Mucosa of rectum (tissue), 2 donors: ENCODE measurements around the gene ITPR1.
A peak's percentile ranks its signal among the peaks of the same experiment; 100 is the strongest.
"Not testable (repeated sequence)": the region's sequence is repeated elsewhere in the genome, so short reads cannot be mapped to it uniquely, and the experiment has no call there.

Experiments used
- H3K27ac ChIP-seq, 2 donors: one replicate each; pipeline ENCODE4 v1.7.0; 2013; ENCODE audit warnings: inconsistent platforms in 2 of 2, low read depth in 2 of 2, low read length in 2 of 2
- H3K27me3 ChIP-seq, 2 donors: one replicate each; pipeline ENCODE4 v1.7.0; 2013; ENCODE audit warnings: low read length in 2 of 2; ENCODE audit not compliant: control insufficient read depth in 2 of 2, insufficient read depth in 2 of 2
- H3K36me3 ChIP-seq, 2 donors: one replicate each; pipeline ENCODE4 v1.7.0; 2013; ENCODE audit warnings: low read length in 2 of 2; ENCODE audit not compliant: control insufficient read depth in 2 of 2, insufficient read depth in 2 of 2
- H3K4me1 ChIP-seq, 2 donors: one replicate each; pipeline ENCODE4 v1.7.0; 2013; ENCODE audit warnings: low read length in 2 of 2, mild to moderate bottlenecking in 1 of 2; ENCODE audit not compliant: control insufficient read depth in 2 of 2, insufficient read depth in 2 of 2
- H3K4me3 ChIP-seq, 2 donors: one replicate each; pipeline ENCODE4 v1.7.0; 2013; ENCODE audit warnings: low read length in 2 of 2
- H3K9ac ChIP-seq, 2 donors: one replicate each; pipeline ENCODE4 v1.7.0; 2013; ENCODE audit warnings: low read length in 2 of 2, low read depth in 1 of 2, mild to moderate bottlenecking in 1 of 2
- H3K9me3 ChIP-seq, 2 donors: one replicate each; pipeline ENCODE4 v1.7.0; 2013; ENCODE audit warnings: low read length in 2 of 2; ENCODE audit not compliant: control insufficient read depth in 2 of 2
- donor health status: healthy.
- donor health status: Normal muscosa, but diverticular disease.

ITPR1 gene

DNA sequence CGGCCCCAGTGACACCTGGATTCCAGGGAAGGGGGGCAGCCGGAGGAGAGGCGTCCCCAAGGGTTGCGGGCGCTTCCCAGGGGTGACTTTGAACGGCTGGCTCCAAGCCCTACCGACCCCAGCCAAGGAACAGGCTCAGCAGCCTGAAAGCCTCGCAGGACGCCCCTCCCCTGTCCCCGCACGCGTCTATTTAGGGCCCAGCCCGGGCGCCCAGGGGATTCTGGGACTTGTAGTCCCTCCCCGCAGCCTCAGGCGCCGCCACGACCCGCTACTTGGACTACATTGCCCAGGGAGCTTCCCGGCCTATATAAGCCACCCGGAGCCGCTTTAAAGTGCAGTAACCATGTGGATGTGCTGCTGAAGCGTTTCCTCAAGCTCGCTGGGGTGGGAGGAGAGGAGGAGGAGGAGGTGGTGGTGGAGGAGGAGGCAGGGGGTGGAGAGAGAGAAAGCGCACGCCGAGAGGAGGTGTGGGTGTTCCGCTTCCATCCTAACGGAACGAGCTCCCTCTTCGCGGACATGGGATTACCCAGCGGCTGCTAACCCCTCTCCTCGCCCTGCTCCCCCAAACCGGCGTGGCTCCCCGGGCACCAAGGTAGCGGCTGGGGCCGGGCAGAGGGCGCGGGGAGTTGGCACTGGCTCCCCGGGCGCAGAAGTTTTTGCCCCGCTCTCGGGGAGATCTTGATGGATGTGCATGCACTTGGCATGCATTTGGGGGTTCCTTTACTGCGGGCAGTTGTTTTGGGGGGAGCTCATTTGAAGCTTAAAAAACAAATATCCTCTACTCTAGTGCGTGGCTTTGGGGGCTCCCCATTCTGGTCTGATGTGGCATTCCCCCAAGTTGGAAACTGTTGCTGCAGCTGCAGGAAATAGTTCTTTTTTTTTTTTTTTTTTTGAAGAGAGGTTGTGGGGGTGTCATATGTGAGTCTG lies at the start of gene ITPR1:
Gene ITPR1, plus strand, starts transcription at position 335 of the 927 bp plus-strand sequence. CDS start 23,144 bp downstream, outside the sequence.
- peak within 1 kb of the TSS; percentile 65 to 66 for H3K27ac ChIP-seq
- H3K9me3 ChIP-seq, result no peaks in the 10 kb centered on the region
- no peaks in the 10 kb centered on the region for H3K36me3 ChIP-seq
- peak within 1 kb of the TSS; percentile 57 to 80 for H3K9ac ChIP-seq
- peaks cover 0 to 2% of the 10 kb centered on the region in 2 donors for H3K27me3 ChIP-seq
- peak within 1 kb of the TSS; percentile 77 to 89 for H3K4me3 ChIP-seq
- peaks cover 5 to 11% of the 10 kb centered on the region in 2 donors for H3K4me1 ChIP-seq

DNA sequence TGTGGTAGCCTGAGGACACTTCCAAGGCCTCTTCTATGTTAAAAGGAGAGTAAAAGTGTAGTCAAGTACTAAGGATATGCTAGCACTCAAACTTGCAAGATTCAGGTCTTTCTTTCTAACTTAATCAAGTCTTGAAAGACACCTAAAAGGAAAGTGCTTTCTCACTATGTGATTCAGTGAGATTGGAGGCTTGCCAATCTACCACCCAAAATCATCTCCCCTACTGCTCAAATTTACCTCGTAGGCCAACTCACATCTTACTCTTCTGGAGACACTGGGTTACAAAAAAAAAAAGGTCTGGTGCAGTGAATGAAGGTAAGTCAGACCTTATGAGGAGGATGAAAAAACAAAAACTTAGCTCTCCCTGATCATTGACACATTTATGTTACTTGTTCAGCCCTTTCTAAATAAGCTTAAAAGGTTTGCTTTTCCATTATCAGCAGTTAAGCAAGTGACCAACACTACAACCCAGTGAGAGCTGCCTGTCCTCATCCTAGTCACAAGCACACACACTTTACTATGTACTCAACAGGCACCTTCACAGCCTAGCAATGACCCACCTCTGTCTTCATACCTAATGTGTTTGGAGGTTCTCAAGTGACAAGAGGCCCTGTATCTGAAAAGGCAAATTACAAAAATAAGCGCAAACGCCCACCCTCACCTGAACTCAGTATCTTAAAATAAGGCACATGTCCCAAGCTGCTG lies 45.7 kb upstream of the ITPR1 start:
- H3K27me3 ChIP-seq, result no peaks in the 10 kb centered on the region
- H3K36me3 ChIP-seq, result peaks cover 16 to 26% of the 10 kb centered on the region in 2 donors
- H3K9ac ChIP-seq, result no peak overlapping the region
- no peak overlapping the region for H3K4me3 ChIP-seq
- no peaks in the 10 kb centered on the region for H3K9me3 ChIP-seq
- H3K27ac ChIP-seq, result no peak overlapping the region
- H3K4me1 ChIP-seq, result no peaks in the 10 kb centered on the region

DNA sequence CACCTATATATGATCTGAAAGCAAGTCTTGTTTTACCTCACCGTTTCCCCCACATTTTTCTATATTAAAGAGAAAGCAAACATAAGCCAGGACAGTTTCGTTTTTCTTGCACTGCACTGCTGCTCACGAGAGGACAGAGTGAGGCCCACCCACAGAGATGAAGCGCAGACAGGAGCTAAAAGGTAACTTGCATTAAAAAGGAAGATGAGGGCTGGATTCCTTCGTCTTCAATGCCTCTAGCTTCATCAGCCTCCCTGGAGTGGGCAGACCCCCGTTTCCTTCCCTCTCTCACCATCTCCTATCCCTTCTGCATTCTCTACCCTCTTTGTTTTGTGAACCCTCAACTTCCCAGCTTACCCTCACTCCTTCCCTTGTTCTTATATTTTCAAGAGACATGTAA lies 45.0 kb upstream of the ITPR1 start:
- H3K4me3 ChIP-seq, result no peak overlapping the region
- H3K9ac ChIP-seq, result no peak overlapping the region
- H3K27ac ChIP-seq, result no peak overlapping the region
- H3K4me1 ChIP-seq, result no peaks in the 10 kb centered on the region
- H3K9me3 ChIP-seq, result no peaks in the 10 kb centered on the region
- peaks cover 16 to 26% of the 10 kb centered on the region in 2 donors for H3K36me3 ChIP-seq
- H3K27me3 ChIP-seq, result no peaks in the 10 kb centered on the region

DNA sequence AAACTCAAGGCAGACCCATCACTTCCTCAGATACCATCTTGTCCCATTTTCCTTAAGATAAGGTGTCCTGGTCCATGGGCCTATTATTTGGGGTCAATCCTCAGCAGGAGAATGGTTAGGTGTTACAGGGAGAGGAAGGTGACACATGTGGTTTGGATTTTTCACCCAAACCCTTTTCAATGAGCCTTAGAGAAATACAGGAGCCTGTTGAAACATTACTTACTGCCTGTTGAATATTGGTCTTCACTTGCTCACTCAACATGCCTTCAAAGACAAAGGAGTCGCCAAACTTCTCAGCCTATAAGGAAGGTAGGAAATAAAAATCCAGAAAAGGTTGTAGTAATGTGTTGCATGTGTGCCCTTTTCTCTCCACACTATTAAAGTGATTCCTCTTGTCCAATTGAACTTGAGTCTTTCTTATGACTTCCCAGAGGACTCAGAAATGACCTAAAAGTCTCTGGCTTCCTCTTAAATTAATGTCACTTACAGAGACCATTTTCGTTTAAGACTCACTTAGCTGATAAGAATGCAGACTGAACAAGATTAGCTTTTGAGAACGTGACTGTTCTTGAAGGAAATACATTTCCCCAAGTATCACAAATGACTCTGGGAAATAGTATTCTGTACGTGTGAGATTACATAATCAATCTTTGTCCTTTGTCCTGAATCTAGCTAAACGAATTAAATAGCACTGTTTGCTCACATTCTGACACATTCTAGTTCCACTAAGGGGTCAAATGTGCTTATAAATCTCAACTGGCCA lies 43.9 kb upstream of the ITPR1 start:
- no peaks in the 10 kb centered on the region for H3K27me3 ChIP-seq
- H3K27ac ChIP-seq, result no peak overlapping the region
- H3K36me3 ChIP-seq, result peaks cover 16 to 26% of the 10 kb centered on the region in 2 donors
- no peaks in the 10 kb centered on the region for H3K9me3 ChIP-seq
- H3K9ac ChIP-seq, result no peak overlapping the region
- H3K4me3 ChIP-seq, result no peak overlapping the region
- no peaks in the 10 kb centered on the region for H3K4me1 ChIP-seq

DNA sequence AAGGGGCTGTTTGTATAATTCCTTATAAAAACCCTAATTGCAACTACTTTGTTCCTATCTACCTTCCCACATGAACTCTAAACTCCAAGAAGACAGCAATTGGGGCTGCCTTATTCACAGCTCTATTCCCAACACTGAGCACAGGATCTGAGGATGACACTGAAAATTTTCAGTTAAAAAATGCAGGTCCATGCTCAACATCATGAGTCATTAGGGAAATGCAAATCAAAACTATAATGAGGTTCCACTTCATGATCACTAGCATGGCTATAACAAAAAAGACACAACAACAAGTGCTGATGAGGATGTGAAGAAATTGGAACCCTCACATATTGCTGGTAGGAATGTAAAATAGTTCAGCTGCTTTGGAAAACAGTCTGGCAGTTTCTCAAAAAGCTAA lies 39.0 kb upstream of the ITPR1 start:
- Histone ChIP-seq H3K4me1 (no peaks in the 10 kb centered on the region), H3K27me3 (no peaks in the 10 kb centered on the region), H3K27ac (no peak overlapping the region), H3K9ac (no peak overlapping the region), H3K36me3 (peaks cover 6 to 9% of the 10 kb centered on the region in 2 donors), H3K4me3 (no peak overlapping the region), H3K9me3 (no peaks in the 10 kb centered on the region)

DNA sequence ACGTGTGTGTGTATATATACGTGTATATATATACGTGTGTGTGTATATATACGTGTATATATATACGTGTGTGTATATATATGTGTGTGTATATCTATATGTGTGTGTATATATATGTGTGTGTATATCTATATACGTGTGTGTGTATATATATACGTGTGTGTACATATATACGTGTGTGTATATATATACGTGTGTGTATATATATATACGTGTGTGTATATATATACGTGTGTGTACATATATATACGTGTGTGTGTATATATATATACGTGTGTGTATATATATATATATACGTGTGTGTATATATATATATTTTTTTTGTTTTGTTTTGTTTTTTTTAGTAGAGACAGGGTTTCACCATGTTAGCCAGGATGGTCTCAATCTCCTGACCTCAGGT lies 36.4 kb upstream of the ITPR1 start:
- H3K4me1 ChIP-seq, H3K27me3 ChIP-seq, H3K4me3 ChIP-seq, H3K9me3 ChIP-seq, H3K27ac ChIP-seq, H3K9ac ChIP-seq, H3K36me3 ChIP-seq: not testable (repeated sequence)

DNA sequence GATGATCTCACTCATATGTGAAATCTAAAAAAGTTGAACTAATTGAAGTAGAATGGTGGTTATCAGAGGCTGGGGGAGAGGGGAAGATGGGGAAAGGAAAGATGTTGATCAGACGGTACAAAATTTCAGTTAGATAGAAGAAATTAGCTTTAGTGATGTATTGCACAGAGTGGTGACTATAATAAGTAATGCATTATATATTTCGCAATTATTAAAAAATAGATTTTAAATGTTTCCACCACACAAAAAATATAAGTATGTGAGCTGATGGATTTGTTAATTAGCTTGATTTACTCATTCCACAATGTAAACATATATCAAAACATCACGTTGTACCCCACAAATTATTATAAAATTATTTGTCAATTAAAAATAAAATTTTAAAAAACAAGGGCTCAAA lies 34.2 kb upstream of the ITPR1 start:
- Histone ChIP-seq H3K9ac (no peak overlapping the region), H3K27ac (no peak overlapping the region), H3K27me3 (no peaks in the 10 kb centered on the region), H3K9me3 (no peaks in the 10 kb centered on the region), H3K36me3 (no peaks in the 10 kb centered on the region), H3K4me3 (no peak overlapping the region), H3K4me1 (no peaks in the 10 kb centered on the region)

DNA sequence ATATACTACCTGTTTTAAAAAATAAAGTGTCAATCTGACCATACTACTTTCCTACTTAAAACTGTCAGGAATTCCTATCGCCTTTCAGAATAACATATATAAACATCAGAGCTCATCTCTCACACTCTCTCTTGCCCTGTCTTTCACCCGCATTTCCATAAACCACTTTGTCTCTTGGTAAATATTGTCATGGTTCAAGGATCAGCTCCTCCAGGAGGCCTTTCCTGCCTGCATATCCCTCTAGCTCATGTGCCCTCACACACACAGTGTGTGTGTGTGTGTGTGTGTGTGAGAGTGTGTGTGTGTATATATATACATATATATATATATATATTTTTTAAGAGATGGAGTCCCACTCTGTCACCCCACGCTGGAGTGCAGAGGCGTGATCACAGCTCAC lies 32.8 kb upstream of the ITPR1 start:
- Histone ChIP-seq H3K9me3 (no peaks in the 10 kb centered on the region), H3K4me3 (no peak overlapping the region), H3K4me1 (no peaks in the 10 kb centered on the region), H3K27me3 (no peaks in the 10 kb centered on the region), H3K27ac (no peak overlapping the region), H3K36me3 (no peaks in the 10 kb centered on the region), H3K9ac (no peak overlapping the region)

DNA sequence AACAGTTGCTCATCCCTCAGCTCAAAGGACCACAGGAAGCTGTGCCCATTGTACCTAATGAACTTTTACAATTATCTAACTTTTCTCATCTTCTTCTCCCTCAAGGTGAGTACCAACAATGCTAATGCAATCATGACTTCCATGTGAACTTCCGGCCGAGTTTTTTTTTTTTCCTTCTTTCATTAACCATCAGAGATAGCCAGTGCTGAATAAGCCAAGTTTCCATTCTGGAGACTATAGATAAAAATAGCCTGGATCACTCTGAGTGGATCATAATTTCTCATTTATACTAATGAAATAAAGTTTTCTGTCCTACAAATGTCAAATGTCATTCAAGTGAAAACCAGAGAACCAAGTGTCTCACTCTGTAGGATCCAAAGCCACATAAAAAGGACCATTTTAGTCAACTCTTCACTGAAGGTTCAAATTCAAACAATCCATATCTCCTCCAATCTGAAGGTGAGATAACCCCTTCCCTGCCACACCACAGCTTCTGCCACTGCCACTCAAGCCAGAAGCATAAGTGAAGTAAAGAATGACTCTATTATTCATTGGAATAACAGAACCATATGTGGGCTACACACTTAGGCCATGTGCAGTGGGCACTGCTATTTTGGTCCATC lies 31.6 kb upstream of the ITPR1 start:
- Histone ChIP-seq H3K9ac (no peak overlapping the region), H3K27ac (no peak overlapping the region), H3K4me3 (no peak overlapping the region), H3K27me3 (no peaks in the 10 kb centered on the region), H3K36me3 (no peaks in the 10 kb centered on the region), H3K9me3 (no peaks in the 10 kb centered on the region), H3K4me1 (peaks cover 3 to 4% of the 10 kb centered on the region in 2 donors)
